Stimulated activated CD4-positive, alpha-beta T cell treated with anti-CD3 and anti-CD28 coated beads, Interleukin-4, amount 100 ng/mL, for 4 hours (primary cell): Measurements from ENCODE around the gene SEBOX.
A peak's percentile ranks its signal among the peaks of the same experiment; 100 is the strongest.

Experiments used
- DNase-seq, 2 experiments: peaks; one replicate each; pipeline ENCODE4 v3.0.0-alpha.2; 2020

Gene SEBOX

GRCh38 chr17:28392491-28392890 is 27.5 kb upstream of the SEBOX start:
- DNase-seq, result no peak

DNA sequence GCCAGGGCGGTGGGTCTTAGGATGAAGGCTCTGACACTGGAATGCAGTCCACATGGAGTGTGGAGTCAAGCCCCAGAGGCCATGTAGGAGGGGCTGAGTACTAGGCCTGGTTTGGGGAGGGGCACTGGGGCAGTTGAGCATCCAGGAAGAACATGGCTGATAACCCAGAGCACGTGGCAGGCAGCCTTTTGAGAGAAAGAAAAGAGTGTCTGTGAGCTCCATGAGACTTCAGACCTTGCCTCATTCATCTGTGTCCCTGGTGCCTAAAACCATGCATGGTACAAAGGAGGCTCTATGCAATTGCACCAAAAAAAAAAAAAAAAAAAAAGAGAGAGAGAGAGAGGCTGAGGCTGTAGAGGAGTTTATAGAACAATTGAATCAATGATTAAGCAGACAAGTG is 26.4 kb upstream of the SEBOX start:
- DNase-seq, result no peak

DNA sequence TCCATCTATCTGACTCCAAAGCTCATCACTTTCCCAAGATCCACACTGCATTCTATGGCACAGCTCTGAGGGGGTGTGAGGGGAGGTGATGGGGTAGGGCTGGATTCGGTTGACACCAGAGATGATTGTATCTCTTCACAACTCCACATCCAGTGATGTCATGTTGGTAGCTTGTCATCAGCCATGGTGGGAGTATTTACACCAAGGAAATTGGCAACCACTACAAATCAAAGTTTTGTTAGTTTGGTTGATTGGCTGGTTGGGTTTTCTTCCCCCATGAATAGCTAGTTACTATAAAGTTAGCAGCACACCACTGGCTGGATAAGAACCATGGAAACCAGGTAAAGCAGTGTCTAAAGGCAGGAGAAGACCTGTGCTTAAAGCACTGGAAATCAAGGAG is 26.0 kb upstream of the SEBOX start:
- no peak for DNase-seq

- no peak for DNase-seq
These were observed 25.6 kb upstream of the SEBOX start for GRCh38 chr17:28390563-28390962.

DNA sequence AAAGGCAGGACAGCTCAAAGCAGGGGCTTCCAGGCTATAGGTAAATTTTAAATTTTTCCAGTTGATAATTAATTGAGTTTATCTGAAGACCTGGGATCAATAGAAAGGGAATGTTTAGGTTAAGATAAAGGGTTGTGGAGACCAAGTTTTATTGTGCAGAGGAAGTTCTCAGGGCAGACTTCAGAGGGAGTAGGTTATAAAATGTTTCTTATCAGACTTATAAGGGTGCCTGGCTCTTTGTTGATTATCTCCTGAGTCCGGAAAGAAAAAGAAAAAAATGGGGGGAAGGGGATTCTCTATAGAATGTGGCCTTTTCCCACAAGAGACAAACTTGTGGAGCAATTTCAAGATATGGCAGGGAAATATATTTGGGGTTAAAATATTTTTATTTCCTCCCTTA is 25.1 kb upstream of the SEBOX start:
- DNase-seq, result no peak

DNA sequence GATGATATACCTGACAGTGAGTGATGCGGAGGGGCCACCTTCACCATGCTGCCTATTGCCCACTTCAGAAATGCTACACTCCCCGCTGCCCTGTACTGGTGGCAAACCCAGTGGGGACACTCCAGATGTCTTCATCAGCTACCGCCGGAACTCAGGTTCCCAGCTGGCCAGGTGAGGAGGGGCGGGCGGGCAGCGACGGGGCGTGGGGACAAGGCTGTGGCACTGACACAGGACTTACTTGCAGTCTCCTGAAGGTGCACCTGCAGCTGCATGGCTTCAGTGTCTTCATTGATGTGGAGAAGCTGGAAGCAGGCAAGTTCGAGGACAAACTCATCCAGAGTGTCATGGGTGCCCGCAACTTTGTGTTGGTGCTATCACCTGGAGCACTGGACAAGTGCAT is 23.1 kb upstream of the SEBOX start:
- no peak for DNase-seq

- no peak for DNase-seq
These were observed 21.4 kb upstream of the SEBOX start for GRCh38 chr17:28386391-28386790.

DNA sequence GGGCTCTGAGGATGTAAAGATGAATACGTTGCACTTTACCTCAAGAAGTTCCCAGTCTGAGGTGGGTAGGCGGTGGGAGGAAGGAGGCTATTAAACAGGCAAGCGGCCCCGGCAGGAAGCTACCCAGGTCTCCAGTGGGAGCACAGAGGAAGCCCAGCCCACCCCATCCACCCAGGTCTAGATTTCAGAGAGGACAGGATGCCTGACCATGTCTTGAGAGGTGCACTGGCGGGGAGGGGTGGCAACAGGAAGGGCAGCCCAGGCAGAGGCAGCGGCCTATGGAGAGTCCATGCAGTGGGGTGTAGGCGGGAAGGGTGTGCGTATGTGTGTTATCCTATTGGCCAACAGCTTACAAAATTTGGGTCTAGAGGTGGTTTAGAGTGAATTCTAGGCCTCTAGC is 20.4 kb upstream of the SEBOX start:
- DNase-seq, result no peak

GRCh38 chr17:28385037-28385400 is 20.0 kb upstream of the SEBOX start:
- DNase-seq, result no peak

DNA sequence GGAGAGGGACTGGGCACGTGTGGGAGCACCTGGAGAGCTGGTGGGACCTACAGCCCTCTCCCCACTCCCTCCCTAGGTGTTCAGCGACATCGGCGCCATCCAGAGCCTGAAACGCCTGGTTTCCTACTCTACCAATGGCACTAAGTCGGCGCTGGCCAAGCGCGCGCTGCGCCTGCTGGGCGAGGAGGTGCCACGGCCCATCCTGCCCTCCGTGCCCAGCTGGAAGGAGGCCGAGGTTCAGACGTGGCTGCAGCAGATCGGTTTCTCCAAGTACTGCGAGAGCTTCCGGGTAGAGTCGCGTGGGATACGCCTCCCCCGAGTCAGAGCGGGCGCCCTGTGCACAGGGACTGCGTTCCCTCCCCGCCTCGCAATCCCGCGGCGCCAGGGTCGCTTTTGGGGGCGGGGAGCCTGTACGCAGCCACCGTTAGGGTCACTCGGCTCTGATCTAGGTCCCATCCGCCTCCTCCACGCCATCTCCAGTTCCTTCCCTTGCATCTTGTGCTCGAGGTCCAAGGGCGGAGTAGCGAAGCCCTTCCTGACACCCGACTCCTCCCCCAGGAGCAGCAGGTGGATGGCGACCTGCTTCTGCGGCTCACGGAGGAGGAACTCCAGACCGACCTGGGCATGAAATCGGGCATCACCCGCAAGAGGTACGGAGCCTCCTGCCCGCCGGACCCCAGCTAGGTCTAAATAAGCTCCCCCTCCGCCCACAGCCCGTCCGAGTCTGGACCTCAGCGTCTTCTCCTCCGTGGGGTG is 19.5 kb upstream of the SEBOX start:
- peak; percentile 57 to 59 for DNase-seq

GRCh38 chr17:28381141-28381825 is 16.3 kb upstream of the SEBOX start:
- DNase-seq, result no peak

DNA sequence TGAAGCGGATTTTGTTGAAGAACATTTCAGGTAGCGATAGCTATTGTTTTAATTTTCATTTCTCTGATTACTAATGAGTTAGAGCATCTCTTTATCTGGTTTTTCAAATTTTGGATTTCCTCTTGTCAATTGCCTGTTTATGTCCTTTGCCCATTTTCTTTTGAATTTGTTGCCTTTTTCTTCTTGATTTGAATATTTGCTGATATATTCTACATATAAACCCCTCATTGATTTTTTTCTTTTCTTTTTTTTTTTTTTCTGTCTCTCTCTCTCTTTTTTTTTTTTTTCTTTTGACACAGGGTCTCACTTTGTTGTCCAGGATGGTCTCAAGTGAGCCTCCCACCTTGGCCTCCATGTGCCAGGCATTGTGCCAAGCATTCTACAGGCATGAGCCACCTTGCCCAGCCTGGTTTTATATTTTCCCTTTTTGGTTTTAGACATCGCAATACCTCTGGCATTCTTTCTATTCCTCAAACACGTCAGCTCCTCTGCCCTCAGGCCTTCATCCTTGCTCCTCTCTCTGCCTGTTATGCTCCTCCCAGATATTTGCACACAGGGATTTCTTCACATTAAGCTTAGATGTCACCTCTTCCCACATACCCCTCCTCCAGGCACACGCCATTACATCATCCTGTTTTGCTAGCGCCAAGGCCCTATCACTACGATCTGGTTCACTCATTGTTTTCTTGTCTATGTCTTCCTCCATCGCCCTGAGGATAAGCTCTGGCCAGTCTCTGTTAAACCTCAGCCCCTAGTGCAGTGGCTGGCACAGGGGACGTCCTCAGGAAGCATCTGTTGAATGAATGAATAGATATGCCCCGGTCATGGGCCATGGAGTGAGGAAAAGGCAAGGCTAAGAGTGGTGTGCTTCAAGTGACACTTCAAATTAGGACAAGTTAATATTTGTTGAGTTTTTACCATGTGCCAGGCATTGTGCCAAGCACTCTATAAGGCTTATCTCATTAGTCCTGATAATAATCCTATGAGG is 15.1 kb upstream of the SEBOX start:
- no peak for DNase-seq

- DNase-seq, result no peak
These were observed 7.9 kb upstream of the SEBOX start for GRCh38 chr17:28372945-28373274.

- DNase-seq, result peak in 1 of 2 experiments; percentile 28
These were observed 7.4 kb upstream of the SEBOX start for GRCh38 chr17:28372203-28372944.

DNA sequence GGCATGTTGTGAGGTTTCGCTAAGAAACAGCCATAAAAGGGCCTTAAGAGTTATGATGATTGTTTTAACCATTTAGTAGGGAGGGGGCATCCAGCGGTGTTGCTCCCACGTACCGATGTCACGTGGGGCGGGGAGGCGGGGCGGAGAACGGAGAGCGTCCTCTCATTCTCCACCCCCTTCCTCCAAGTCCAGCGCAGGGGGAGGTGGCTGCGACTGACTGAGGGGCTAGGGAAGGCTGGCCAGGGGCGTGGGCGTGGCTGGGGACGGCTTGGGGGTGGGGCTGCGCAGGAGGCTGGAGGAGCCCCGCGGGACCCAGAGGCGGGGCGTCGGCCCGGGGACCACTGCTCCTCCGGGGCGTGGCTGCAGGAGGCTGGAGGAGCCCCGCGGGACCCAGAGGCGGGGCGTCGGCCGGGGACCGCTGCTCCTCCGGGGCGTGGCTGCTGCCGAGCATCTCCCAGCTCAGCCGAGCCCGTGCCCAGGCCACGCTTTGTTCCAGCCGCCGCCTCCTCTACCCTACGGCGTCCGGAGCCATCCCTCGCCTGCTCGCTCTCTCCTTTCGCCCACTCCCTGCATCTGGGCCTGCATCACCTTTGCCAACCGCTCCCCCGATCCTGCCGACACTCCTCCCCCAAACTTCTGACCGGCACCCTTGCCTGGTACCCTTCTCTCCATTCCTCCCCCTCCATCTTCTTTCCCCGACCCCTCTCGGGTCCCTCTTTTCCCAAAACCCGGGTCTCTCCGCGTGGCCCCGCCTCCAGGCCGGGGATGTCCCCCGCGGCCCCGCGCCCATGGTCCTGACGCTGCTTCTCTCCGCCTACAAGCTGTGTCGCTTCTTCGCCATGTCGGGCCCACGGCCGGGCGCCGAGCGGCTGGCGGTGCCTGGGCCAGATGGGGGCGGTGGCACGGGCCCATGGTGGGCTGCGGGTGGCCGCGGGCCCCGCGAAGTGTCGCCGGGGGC is 6.5 kb upstream of the SEBOX start, which contains the start of gene SARM1:
SARM1 (plus strand) TSS at position 450 of the 958 bp plus-strand sequence; CDS start at position 789, 339 bp downstream.
- peak; percentile 80 to 81 for DNase-seq

GRCh38 chr17:28370744-28371103 is 5.7 kb upstream of the SEBOX start:
- DNase-seq, result no peak

DNA sequence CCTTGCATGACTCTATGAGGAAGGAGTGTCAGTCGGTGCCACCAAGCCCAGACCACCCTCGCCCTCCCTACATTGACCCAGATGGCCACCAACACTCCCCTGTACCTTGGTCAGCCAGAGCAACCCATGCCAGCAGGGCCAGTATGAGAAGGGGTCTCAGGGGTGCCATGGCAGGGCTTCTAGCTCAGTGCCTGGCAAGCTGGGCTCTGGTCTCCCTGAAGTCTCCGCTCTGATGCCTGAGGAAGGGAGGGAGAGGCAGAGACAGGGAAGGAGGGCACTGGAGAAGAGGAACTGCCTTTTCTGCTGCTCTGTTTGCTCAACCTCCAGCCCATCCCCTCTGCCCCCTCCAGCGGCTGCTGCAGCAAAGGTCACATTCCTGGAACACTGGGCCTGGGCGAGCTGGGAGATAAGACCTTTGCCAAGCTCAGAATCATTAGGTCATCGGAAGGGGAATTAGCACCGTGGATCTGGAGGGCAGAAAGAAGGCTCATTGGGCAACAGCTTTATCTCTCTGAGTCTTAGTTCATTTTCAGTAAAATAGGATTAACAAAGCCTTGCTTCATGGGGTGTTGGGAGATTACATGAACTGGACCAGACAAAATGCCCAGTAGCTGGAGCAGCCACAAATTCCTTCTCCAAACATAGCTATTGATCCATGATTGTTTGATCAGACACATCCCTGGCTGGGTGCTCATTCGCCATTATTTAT is 5.2 kb upstream of the SEBOX start, which contains the start of gene VTN:
VTN (minus strand) TSS at position 273 of the 709 bp plus-strand sequence; CDS start at position 169, 104 bp downstream.
- no peak for DNase-seq

DNA sequence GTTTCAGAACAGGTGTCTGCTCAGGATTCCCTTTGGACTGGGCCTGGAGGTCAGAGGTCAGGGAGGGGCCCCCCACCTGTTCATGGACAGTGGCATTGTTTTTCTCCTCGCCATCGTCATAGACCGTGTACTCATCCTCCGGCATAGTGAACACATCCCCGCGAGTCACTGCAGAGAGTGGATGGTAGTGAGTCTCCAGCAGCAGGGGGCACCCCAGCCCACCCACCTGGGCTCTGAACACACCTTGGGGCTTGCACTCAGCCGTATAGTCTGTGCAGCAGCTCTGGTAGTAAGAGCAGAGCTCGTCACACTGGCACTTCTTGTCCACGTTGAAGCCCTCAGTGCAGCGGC is 4.7 kb upstream of the SEBOX start:
- DNase-seq, result no peak

- no peak for DNase-seq
These were observed 4.1 kb upstream of the SEBOX start for GRCh38 chr17:28368915-28369683.

DNA sequence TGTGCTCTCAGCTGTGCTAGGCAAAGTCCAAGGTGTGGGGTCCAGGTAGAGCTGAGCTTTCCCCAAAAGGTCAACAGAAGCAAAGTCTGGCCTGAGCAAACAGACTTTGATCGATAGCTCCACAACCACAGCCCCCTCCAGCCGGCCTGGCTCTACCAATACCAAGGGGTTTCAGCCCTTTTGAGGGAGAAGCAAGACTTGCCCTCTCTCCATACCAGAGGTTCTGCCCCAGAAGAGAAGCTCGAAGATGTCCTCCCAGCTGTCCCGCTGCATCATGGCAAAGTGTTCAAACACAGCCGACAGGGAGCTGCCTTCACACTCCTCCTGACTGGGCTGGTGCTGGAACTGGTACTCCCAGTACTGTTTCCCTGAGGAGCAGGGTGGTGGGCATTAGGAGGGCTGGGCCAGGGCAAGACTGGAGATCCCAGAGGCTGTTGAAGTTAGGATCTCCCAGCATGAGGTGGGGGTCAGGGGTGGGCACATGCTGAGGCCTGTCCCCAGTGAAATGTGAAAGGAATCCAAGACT is 3.4 kb upstream of the SEBOX start:
- no peak for DNase-seq
